Right renal pelvis (tissue), 4 donors: ENCODE results near the gene TFF1. TPM values are rescaled to one million over a fixed set of nuclear protein-coding genes. Genes with fewer than 3 reads are reported as not detected.

Experiments
- DNase-seq, 4 donors: peaks; one replicate each; pipeline ENCODE4 v3.0.0-alpha.2; 2013; ENCODE audit warnings: low read depth in 4 of 4, low spot score in 3 of 4, missing footprints in 1 of 4
- polyA plus RNA-seq, 4 donors: library from polyadenylated mRNA; unstranded; fragments of 120-200 nt; gene quantifications; one replicate each; pipeline ENCODE4 v1.2.1, GENCODE V29; 2013; ENCODE audit not compliant: insufficient read length in 4 of 4

Gene TFF1
- polyA plus RNA-seq, 4 donors: 0.70 TPM; not detected in 3

GRCh38 chr21:42365770-42366169, 565 bp downstream of the TFF1 start:
- DNase-seq: no peak

- DNase-seq: no peak
These were observed 1.9 kb downstream of the TFF1 start for GRCh38 chr21:42364304-42364865.

DNA sequence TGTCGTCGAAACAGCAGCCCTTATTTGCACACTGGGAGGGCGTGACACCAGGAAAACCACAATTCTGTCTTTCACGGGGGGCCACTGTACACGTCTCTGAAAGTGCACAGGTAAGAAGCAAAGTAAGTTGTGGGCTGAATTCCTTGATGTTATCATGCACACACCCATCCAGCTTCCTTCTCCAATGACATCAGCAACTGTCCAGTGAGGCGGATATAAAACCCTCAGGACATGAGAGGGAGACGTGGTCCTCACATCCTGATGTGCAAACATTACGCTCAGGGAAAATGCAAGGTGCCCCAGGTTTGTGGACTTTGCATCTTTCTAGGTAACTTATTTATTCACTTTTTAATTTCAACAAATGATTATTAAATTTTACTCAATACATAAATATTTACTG, 3.0 kb downstream of the TFF1 start:
- no peak for DNase-seq

- DNase-seq: no peak
These were observed 3.6 kb downstream of the TFF1 start for GRCh38 chr21:42362700-42363099.

GRCh38 chr21:42362198-42362597, 4.1 kb downstream of the TFF1 start:
- DNase-seq: no peak

DNA sequence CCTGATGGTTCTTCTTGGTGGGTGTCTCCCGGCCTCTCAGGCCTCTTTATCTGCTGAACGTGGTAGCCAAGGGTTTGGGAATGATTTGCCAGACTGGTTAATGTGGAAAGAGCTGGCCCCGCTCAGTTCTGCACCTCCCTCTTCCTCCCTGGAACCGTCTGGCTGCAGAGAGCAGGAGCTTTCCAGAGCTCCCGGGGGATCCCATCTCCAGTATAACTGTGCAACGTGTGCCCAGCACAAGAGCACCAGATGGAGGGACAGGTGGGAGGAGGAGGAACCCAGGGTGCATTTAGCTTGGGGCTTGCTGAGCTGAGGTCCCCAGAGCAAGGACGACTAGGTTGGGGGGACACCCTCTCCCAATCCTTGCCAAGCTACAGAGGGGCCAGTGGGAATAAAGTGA, 5.0 kb downstream of the TFF1 start:
- DNase-seq: no peak

DNA sequence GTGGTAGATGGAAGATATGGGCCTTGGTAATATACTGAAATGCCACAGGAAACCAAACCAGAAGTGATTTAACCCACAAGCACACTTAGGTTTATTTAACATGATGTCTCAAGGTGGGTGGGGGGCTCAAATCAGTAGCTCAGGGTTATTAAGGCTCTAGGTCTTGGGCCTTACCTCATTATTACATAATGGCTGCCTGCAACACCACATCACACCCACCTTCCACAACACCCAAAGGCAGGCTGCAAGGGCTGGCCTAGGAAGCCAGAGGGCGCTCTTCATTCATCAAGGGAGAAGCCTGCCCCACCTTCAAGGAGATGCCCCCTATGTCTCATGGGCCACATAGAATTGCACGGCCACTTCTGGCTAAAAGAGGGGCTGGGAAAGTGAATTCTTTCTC, 6.0 kb downstream of the TFF1 start:
- DNase-seq: no peak

DNA sequence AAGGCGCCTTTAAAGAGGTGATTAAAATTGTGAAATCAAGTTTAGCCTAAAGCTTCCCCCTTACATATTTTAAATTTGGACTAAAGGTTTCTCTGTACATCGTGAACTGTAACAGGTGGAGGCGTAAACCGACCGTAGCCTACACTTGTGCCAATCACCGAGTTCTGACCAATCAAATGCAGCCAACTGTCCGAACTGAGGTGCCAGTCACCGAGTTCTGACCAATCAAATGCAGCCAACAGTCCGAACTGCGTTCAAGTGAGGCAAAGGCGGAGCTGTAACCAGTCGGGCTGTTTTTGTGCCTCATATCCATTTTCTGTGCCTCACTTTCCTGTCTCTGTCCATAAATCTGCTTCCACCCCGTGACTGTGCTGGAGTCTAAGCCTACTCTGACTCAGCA, 7.4 kb downstream of the TFF1 start:
- DNase-seq: no peak

GRCh38 chr21:42358261-42358660, 8.1 kb downstream of the TFF1 start:
- DNase-seq: no peak

GRCh38 chr21:42357307-42357706, 9.0 kb downstream of the TFF1 start:
- DNase-seq: no peak

- DNase-seq: no peak
These were observed 9.7 kb downstream of the TFF1 start for GRCh38 chr21:42356650-42357049.

DNA sequence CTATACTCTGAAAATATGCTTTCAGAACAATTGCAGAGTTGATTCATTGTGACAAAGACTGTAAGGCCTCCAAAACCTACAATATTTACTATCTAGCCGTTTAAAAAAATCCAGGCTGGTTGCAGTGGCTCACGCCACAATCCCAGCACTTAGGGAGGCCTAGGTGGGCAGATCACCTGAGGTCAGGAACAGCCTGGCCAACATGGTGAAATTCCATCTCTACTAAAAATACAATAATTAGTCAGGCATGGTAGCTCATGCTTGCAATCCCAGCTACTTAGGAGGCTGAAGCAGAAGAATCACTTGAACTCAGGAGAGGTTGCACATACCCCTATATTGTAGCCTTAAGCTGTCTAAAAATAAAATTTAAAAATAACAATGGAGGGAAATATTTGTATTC, 10.3 kb downstream of the TFF1 start:
- no peak for DNase-seq

DNA sequence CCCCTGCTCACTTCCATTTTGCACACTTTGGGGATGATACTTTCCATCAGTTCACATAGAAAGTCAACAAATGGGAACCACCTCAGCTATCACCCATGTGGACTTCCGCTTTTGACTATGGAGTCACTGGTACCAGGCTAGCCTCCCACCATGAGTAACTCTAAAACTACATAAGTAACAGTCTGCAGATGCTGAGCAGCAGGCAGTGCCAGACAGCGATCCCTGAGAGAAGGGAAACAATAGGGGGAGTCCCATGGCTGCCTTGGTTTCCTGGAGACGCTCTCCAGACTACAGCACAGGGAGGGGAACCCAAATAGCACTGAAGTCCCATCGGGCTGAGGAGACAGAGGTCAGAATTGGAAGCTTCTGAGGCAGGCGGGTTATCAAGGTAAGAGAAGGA, 12.7 kb downstream of the TFF1 start:
- no peak for DNase-seq

DNA sequence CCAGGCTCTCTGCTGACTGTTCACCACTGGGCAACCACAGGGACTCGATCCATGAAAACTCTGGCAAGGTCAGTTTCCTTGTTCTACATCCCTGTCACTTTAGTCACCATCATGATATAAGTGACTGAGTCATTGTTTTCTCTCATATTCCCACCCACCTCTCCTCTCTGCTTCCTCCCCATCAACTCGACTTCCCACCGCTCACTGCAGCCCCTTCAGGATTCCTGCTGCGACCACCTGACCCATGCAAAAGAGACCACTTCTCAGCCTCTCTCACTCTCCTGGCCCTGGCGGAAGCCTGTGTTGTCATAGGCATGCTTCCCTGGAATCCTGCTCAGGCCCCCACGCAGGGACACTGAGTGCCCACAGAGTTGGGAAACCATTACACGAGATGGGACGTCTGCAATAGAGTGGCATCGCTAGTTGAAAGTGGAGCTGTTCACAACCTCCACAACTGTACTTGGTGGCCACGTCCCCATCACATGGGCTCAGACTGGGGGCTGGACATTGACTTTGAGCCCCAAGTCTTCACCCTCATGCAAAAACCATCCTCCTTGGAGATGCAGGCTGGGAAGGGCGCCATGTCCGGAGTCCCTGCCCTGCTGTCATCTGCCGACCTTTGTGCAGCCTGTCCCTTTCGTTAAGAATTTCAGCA, 13.8 kb downstream of the TFF1 start:
- DNase-seq: no peak

GRCh38 chr21:42351626-42352440, 14.5 kb downstream of the TFF1 start:
- no peak for DNase-seq

GRCh38 chr21:42350927-42351426, 15.4 kb downstream of the TFF1 start, which contains the start of gene TFF2:
TFF2 (minus strand) TSS chr21:42350994; CDS start chr21:42350957, 37 bp downstream.
- DNase-seq: no peak

- DNase-seq: no peak
These were observed 15.9 kb downstream of the TFF1 start for GRCh38 chr21:42350318-42350910.

DNA sequence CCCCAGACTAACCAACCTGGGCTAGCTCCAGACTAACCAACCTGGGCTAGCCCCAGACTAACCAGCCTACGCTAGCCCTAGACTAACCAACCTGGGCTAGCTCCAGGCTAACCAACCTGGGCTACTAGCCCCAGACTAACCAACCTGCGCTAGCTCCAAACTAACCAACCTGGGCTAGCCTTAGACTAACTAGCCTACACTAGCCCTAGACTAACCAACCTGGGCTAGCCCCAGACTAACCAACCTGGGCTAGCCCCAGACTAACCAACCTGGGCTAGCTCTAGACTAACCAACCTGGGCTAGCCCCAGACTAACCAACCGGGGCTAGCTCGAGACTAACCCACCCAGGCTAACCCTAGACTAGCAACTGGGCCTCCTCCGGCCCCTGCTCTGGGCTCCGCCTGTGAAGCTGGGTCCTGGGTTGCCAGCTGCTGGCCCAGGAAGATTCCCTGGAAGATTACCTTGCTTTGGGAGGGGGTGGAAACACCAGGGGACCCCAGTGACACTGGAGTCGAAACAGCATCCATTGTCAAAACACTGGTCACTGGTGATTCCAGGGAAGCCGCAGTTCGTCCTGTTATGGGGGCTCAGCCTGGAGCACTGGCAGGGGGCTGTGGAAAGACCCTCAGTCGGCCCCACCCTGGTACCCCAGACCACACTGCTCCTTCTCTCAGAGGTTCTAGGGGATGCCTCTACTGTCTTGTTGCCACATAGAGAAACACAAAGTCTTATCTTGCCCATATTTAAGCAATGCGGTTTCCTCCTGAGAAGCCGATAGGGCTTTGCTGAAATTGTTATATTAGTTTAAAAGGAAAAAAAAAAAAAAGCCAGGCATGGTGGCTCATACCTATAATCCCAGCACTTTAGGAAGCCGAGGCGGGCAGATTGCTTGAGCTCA, 16.7 kb downstream of the TFF1 start:
- DNase-seq: no peak

DNA sequence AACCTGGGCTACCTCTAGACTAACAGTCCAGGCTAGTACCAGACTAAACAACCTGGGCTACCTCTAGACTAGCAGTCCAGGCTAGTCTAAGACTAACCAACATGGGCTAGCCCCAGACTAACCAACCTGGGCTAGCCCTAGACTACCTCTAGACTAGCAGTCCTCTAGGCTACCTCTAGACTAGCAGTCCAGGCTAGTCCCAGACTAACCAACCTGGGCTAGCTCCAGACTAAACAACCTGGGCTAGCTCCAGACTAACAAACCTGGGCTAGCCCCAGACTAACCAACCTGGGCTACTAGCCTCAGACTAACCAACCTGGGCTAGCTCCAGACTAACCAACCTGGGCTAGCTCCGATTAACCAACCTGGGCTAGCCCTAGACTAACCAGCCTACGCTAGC, 17.6 kb downstream of the TFF1 start:
- no peak for DNase-seq

GRCh38 chr21:42347601-42348327, 18.6 kb downstream of the TFF1 start:
- DNase-seq: no peak
